Cortex of kidney (tissue), 1 donor: ENCODE results near the gene ARHGEF17.

ENCODE experiments used
- DNase-seq: peaks from one replicate; lab custom pipeline; 2025; lab: John Stamatoyannopoulos, UW

The ARHGEF17 gene

DNA sequence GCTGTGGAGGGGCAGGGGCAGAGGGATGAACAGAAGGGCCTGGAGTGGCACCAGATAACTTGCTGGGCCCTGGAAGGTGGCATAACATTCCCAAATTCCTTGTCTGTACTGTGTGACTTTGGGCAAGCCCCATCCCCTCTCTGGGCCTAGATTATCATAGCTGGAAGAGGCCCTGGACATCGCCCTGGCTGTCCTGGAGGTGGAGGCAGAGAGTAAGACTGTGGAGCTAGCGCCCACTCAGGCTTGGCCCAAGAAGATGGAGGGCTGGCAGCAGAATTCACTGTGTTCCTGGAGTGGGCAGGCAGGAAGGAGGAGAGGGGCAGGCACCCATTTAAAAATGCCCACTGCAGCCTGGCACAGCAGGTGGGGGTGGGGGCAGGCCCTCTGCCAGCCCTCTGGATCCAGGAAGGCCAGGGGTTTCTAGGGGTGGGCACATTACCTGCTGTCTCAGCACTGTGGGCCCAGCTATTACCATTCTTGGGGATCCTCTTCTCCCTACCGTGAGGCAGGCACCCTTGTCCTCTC is 22.6 kb downstream of the ARHGEF17 start:
- DNase-seq: no peak

DNA sequence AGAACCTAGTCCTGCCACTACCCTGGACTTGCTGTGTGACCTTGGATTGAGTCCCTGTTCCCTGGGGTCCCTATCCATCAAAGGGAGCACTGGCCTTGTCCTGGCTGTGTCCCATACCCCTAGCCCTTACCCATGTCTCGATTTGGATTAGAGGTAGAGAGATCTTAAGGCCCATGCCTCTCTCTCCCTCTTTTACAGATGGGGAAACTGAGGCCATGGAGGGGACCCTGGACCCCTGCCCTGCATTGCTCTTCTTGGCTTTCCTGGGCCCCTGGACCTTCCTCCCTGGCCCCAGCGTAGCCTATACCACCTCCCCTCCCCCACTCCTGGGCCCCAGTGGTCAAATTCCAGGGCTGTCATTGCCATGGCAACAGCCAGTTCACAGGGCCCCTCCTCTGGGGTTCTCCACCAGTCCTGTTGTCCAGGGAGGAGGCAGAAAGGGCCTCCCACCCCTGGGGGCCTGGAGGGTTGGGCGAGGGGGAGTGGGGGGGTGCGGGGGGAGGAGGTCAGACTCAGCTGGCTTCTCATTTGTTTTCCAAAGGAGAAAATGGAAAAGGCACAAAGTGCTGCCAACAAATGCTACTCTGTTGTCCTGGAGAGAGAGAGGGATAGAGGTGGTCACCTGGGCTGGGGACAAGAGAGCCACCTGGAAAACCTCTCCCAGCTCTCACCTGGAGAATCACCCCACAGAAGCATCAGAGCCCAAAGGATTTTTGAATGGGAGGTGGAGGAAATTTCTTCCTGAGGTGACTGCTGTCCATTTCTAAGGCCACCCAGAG is 23.3 kb downstream of the ARHGEF17 start:
- no peak for DNase-seq

DNA sequence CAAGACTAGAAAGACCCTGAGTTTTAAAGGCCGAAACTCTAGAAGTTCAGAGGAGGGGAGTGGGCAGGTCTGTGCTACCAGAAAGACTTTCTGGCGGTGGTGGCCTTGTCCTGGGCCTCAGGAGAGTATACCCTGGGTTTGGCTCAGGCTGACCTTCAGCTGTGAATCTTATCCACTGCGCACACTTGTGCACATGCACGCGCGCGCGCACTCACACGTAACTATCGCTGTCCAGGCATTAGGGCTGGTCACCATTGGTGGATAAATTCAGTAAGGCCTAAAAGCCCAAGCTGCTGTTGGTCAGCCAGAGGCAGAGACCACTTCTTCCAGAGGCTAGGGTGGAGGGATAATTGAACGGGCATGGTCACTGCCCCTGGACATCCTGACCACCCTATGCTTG is 25.1 kb downstream of the ARHGEF17 start:
- no peak for DNase-seq

DNA sequence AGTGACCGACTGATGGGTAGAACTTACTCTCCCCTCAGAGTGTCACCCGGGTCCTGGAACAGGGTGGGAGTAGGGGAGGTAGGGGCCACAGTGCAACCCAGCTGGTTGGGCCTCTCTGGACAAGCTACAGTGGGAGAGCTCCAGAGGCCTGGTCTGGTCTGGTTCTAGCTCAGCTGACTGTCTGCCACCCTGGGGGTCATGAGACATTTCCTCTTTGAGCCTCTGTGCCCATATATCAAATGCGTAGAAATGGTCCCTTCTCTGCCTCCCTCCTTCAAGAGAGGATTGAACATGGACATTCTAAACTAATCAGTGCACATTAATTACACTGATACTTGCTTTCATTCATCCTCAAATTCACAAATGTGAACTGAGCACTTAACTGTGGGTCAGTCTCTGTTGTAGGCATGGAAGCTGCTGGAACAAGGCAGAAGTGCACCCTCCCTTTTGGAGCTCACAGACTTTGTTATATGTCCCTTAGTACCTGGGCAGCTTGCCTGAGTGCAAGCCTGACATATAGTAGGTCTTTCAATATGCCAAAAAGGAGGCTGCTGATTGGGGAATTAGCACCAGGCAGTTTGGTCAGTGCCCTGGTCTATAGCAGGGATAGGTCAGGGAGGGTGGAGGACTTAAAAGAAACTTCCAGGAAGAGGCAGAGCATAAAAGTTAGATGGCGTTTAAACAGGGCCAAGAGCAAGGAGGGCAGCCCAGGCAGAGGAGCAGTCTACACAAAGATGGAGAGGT is 25.7 kb downstream of the ARHGEF17 start:
- DNase-seq: no peak

DNA sequence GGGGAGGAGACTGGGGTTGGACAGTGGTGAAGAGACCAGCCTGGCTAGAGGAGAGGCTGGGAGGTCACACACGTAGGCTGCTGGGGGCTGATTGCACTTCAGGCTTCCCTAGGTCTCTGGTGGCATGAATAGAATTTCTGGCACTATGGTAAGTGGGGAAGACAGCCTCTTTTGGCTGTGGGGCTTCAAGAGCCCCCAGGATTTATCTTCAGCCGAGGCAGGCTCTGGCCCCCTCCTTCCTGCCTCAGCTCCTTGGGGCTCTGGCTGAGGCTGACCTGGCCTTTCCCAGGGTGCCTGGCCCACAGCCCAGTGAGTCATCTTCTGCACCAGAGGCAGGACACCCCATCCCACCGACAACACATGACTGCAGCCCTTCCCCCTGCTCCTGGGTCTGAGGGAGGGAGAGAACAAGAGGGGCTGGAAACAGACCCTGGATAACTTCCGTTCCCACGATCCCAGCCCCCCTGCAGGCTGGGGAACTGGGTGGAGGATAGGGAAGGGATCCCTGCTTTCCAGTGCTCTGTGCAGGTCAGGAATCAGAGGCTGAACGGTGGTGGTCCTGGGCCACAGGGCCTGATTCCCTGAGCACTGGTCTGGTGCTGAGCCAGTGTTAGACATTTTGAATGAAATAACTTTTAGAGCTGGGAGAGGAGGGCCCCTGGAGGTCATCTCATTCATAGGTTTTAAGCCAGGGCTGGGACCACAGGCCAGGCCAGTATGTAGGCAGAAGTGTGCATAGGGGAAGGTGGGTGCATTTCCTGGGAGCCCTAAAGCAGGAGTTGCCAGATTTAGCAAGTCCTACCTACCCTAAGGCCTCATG is 26.5 kb downstream of the ARHGEF17 start:
- DNase-seq: no peak

DNA sequence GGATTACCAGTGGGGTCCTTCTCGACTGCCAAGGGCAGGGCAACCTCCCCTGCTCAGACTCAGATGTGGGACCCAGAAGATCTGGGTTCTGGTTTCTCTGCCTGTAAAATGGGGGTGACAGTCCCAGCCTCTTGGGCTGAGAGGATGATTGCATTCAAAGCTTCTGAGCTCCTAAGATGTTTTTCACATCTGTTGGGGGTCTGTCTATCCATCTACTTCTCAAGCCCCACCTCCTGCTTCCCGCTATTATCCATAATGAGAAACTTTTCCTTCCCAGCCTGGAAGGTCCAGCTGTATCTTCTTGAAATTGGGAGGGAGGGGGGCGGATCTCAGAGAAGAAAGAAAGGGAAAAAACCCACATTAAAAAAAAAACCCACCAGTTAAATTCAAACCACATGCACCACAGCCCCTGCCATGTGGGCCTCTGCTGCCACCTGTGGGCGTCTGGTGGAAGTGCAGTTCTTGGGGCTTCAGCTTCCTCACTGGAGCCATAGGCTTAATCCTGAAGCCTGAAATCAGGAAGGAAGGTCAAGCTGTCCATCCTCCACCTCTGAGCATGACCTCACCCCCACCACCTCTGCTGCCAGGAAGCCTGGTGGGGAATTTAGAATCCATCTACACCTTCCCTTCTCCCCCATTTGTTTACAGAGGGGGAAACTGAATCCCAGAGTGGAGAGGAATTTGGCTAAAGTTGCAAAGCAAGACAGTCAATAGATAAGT is 27.3 kb downstream of the ARHGEF17 start:
- no peak for DNase-seq

DNA sequence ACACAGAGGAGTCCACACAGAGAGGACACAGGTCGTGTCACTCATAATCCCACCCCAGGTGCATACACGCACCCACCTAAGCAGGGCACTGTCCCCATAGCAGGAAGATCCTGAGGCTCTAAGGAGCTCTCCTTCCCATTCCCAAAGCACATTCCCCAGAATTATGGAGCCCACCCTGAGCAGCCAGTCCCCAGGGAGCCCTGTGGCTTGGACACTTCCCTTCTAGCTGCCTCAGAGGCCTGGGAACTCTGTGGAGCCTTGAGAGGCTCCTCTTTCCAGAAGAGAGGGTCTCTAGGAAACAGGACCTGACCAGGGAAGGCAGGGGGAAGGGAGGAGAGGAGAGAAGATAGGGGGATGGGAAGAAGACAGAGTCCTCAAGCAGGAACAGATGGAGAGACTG is 29.8 kb downstream of the ARHGEF17 start:
- no peak for DNase-seq

DNA sequence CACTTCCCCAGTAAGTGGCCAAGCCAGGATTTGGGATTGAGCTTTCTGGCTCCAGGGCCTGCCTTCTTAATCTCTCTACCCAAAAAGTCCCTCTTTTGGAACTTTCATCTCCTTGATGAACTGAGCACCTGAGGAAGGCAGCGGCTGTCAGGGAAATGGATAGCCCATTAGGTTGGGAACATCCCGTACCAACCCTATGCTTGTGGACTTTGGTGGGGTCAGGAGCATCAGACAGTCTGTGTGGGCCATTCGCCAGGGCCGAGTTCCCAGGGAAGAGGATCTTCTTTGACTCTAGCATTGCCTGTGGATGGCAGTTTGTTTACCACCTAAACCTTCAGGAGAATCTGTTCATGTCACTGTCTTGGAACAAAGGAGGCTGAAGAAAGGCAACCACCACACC is 30.2 kb downstream of the ARHGEF17 start:
- no peak for DNase-seq

DNA sequence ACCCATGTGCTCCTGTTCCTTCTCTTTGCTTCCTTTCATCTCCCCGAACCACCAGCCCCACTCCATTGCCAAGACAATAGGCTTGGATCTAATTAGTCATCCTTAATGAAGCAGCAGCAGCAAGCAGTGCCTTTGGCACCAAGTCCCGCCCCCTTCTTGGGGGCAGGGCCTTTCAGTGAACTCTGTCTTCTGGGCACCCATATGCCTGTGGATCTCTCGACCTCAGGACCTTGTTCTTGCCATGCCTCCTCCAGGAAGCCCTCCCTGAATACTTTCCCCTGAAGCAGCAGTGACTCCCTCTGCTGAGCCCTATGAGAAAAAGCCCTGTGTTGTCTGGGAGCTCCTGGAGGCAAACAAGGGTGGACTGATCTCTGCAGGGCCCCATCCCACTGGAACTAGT is 32.1 kb downstream of the ARHGEF17 start:
- DNase-seq: no peak

DNA sequence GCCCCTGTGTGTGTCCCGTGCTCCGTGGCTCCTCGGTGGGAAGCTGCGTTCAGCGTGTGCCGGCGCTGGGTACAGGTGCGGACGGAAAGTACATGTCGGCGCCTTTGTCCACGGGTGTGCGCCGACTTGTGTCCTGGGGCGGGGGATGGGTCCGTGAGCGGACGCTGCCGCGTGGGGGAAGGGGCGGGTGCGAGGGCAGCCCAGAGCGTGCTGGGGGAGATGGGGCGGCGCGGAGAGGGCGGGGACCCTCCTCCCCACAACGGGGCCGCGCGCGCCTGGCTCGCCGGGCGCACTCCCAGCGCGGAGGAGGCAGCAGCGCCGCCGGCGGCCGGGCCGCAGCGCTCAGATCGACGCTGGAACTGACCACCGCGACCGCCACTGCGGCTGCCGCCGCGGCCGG is 34.6 kb downstream of the ARHGEF17 start:
- no peak for DNase-seq

DNA sequence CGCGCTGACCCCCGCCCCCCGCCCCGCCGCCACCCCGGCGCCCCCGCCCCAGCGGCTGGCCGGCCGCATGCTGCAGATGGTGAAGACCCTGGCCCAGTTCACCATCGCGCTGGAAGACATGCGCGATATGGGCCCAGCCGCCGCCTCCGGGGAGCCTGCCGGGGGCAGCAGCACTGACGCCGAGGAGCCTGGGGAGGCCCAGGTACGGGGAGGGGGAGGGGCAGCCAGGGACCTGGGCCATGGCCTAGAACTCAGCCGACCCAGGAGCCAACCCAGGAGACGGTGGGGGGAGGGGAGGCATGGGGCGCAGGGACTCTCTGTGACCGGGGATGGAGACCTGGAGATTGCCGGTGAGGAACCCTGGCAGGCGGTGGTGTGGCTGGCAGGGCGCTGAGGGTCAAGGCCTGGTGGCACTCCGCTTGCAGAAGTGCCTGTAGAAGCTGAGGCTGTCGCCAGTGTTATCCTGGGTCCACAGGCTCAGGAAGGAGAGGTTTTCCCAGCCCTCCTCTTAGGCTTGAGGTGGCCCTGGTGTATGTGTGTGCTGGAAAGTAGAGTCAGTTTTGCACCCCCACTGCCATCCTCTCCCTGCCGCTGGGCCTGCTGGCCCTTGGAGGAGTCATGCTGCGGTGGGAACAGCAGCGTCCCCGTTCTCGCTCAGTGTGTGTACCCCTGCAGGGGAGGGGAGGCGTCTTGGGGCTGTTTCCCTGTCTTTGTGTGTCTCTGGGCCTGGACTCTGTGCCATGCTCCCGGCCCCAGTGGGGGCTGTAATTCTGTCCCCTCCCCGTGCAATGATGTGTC is 35.2 kb downstream of the ARHGEF17 start:
- no peak for DNase-seq

DNA sequence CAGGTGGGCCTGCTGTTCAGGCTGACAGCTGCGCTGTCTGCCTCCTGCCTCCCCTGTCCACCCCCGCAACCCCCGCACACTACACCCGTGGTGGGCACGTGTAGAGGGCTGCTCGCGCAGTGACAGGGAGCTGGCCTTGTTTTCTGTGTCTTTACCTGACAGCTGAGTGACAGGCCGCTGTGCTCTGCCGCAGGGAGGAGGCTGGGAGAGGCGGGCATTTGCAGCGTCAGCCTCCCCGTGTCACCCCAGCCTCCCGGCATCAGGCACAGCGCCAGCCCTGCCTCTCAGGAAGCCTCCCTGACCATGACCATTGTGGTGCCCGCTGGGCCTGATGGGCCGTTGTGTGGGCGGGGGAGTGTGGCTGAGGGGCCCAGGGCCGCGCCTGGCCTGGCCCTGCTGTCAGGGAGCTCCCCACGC is 36.1 kb downstream of the ARHGEF17 start:
- DNase-seq: no peak

DNA sequence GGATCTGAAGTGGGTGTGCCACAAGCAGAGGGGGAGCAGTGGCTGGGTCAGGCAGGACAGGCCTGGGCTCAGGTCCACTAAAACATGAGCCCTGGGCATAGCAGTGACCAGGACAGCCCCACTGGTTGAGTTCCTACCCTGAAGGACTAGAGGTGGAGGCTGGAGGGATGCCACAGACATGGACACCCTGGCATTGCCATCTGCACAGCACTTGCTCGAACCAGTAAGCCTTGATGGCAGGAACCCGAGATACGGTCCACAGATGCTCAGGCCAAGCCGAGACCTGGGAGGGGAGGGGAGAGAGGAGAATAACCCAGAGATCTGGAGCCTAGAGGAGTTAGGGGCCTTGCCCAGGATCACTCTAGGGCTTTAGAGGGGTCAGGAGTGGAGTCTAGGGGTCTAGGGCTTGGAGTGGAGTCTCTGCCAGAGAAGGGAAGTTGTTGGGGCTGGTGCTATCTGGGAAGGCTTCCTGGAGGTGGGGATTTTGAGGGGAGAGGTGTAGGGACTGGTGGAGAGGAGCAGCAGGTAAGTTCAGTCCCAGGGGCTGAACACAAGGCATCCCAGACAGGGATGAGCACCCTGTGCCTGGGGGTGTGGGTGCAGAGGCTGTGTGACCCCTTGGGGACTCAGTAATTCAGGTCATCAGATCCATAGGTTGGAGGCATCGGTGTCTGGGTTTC is 37.5 kb downstream of the ARHGEF17 start:
- DNase-seq: no peak

DNA sequence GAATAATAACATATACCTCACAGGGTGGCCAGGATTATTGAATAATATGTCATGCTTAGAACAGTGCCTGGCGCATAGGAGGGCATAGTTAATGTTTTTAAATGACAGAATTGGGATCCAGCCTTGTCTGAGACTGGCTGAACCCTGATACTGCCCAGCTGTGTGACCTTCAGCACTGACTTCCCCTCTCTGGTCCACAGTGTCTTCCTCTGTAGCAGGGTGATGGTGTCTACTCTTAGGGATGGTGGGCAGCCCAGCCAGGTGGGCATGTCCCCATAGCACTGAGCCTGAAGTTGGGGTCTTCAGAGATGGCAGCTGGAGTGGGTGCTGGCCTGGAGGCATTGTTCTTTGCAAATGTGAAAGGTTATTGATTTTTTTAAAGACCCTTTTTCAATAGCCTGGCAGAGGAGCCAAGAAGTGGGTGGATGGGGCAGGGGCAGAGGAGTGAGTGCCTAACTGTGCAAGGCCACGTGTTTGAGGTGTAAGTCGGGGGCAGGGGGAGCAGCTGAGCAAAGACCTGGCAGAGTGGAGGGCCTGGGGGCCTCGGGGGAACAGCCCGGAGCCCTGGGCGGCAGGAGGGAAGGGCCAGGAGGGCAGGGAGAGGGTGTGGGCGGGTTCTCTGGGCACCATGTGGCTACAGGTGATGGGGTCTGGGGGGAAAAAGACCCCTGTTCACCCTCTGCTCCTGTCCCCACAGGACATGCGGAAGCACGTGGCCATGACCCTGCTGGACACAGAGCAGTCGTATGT is 38.3 kb downstream of the ARHGEF17 start:
- DNase-seq: no peak

DNA sequence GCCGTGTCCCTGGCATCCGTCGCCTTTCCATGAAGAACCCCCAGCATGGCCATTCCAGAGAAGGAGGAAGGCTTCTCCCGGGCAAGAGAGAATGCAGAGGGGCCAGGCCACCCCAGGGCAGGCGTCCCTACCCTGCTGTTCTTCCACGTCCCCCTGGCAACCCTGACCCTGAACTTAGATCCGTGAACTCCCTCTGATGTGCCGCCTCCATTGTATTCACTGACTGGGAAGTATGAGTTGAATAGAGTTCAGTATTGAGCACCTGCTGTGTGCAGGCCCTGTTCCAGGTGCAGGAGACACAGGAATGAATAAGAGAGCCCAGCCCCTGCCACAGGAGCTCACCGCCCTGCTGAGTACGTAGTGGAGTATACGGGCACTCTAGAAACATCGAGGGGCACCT is 39.0 kb downstream of the ARHGEF17 start:
- no peak for DNase-seq

DNA sequence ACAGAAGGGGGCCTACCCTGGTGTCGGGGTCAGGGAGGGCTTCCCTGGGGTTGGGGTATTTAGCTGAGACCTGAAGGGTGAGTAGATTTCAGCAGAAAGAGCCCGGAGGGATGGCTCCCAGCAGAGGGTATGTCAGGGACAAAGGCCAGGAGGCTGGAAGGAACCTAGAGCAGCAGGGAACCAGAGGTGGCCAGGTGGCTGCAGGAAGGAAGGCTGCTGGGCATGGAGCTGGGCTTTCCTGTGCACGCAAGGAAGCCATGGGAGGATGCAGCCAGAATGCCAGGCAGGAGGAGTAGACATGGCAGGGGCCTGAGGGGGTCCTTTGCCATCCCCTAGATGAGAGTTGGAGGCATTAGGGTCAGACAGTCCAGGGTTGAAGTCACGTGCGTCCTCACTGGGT is 40.8 kb downstream of the ARHGEF17 start:
- no peak for DNase-seq

DNA sequence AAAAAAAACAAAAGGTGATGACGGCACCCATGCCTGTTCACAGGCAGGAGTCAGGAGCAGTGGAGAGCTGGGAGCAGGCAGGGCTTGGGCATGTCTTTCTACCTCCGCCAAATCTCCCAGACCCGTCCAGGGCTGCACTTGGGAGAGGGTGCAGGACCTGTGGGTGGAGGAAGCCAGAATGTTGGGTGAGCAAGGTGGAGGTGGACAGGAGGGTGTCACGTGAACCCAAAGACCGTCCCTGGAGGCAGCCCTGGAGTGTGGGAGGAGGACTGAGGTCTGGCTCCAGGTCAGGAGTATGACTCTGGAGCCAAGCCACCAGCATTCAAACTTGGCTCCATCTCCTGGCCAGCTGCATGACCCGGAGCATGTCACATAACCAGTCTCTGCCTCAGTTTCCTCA is 41.6 kb downstream of the ARHGEF17 start:
- no peak for DNase-seq

DNA sequence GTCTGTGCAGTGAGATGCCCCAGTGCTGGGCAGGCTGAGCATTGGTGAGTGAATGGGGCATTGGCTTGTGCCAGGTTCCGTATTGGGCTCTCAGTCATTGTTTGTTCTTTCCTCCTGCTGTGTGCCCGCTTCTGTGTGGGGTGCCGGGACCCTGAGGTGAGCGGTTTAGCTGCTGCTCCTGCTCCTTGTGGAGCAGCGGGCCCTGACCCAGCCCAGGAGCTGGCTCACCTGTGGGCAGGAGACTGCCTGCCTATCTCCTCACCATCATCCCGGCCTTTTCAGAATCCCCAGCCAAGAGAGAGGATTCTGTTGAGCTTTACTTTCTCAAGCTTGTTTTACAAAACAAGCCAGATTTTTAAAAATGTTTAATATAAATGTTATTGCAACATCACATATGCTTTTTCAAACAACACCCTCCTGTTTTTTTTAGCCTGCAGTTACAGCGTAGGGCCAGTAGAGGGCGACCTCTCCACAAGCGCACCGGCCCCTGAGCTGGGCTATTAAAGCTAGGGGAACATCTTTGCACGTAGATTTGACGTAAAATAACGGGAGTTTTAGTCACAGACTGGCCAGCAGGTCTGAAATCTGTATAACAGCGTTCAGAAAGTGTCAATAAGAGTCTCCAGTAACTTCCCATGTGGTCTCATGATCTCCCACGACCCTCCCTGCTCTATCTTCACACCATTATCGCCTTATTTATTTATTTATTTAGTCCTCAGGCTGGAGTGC is 43.0 kb downstream of the ARHGEF17 start:
- DNase-seq: no peak

DNA sequence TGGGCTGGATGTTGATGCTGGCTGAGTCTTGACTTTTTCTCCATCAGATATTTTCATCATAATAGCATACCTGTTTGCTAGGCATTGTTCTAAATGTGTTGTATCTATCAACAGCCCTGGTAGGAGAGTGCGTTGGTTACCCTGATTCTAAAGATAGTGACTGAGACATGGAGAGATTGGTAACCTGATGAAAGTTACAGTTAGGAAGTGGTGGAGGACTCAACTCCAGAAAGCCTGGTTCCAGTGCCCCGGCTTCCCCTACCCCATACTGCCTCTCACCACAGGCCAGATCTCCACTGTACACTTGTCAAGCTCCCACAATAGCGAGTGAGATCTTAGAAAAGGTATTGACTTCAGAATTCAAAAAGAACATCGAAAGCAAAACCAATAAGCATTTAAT is 45.3 kb downstream of the ARHGEF17 start:
- DNase-seq: no peak
